K562 (cell line): Measurements from ENCODE around the gene CRY2. TPM values are rescaled to one million over a fixed set of nuclear protein-coding genes. Genes with fewer than 3 reads are reported as not detected.

Source experiments
- CTCF ChIP-seq, 3 experiments: IDR thresholded peaks in 2 of 3; conservative IDR thresholded peaks in 1 of 3; 2 replicates each; pipeline ENCODE4 v1.5.1; 2011 to 2012; ENCODE audit warnings: low read length in 3 of 3, mild to moderate bottlenecking in 3 of 3, control low read depth in 2 of 3, improper control_type of control experiment in 1 of 3, inconsistent platforms in 1 of 3, low read depth in 1 of 3, mixed read lengths in 1 of 3, moderate library complexity in 1 of 3; ENCODE audit not compliant: insufficient read depth in 2 of 3
- HEY1 ChIP-seq: fragments of 250-450 bp; sonication (Bioruptor Pico); IDR thresholded peaks from 2 replicates; pipeline ENCODE4 v1.5.0; 2020; ENCODE audit warnings: mild to moderate bottlenecking, moderate library complexity, borderline replicate concordance
- MEF2A ChIP-seq: IDR thresholded peaks from 2 replicates; pipeline ENCODE4 v1.6.1; 2011; ENCODE audit warnings: low read depth, mild to moderate bottlenecking, low read length, moderate library complexity; ENCODE audit not compliant: control insufficient read depth
- MEIS2 ChIP-seq: fragments of 450-650 bp; IDR thresholded peaks from 2 replicates; pipeline ENCODE4 v1.6.1; 2014; ENCODE audit warnings: mild to moderate bottlenecking; ENCODE audit not compliant: partially characterized antibody
- REST ChIP-seq, 2 experiments: fragments of 450-650 bp; formaldehyde crosslinking in 1 of 2; IDR thresholded peaks; 2 replicates each; pipeline versions ENCODE4 v1.4.0 to v1.6.1; 2014 to 2020; ENCODE audit warnings: mild to moderate bottlenecking in 2 of 2, borderline replicate concordance in 1 of 2, low read depth in 1 of 2
- SMAD2 ChIP-seq: fragments of 150-350 bp; IDR thresholded peaks from 2 replicates; pipeline ENCODE4 v1.6.1; 2014; ENCODE audit warnings: low read depth, mild to moderate bottlenecking, low read length
- SMC3 ChIP-seq: conservative IDR thresholded peaks from 2 replicates; pipeline ENCODE4 v1.6.1; 2011; ENCODE audit warnings: low read depth, low read length, improper control_type of control experiment; ENCODE audit not compliant: insufficient read depth
- YY1 ChIP-seq, 3 experiments: IDR thresholded peaks; 2 replicates each; pipeline ENCODE4 v1.6.1; 2011; ENCODE audit warnings: low read length in 2 of 3, mild to moderate bottlenecking in 2 of 3, moderate library complexity in 2 of 3, borderline replicate concordance in 1 of 3, control low read depth in 1 of 3, low read depth in 1 of 3; ENCODE audit not compliant: insufficient read depth in 3 of 3, insufficient replicate concordance in 2 of 3, control insufficient read depth in 1 of 3, insufficient read length in 1 of 3; ENCODE audit errors: extremely low read depth in 1 of 3
- ZBTB17 ChIP-seq: fragments of 450-650 bp; formaldehyde crosslinking; IDR thresholded peaks from 2 replicates; pipeline ENCODE4 v1.4.0; 2020; ENCODE audit warnings: mild to moderate bottlenecking
- polyA plus RNA-seq, 8 experiments: library from polyadenylated mRNA; depleted of rRNA in 4 of 8; stranded (reverse) in 5 of 8; unstranded in 3 of 8; fragments of >200 nt; fragmentation: Nextera tagmentation in 2 of 8; fragmentation: Illumina TruSeq in 1 of 8; extraction: Ambion mirVana in 2 of 8; extraction: Trizol in 1 of 8; gene quantifications; 2 replicates each; pipeline versions ENCODE4 v1.2.1 to v1.2.3, GENCODE V29; 2011 to 2014; ENCODE audit warnings: inconsistent platforms in 1 of 8, missing spikeins in 1 of 8
- total RNA-seq, 7 experiments: library from RNA; depleted of rRNA in 6 of 7; stranded (reverse); fragments of >200 nt in 6 of 7; fragmentation: Illumina TruSeq in 2 of 7; extraction: Trizol in 2 of 7; gene quantifications; 2 replicates each; pipeline versions ENCODE4 v1.2.1 to v1.2.3, GENCODE V29; 2011 to 2021; ENCODE audit warnings: low replicate concordance in 1 of 7
- TF ChIP-seq, protein P1 (sequence below): IDR thresholded peaks from 2 replicates; pipeline ENCODE4 v1.6.1; 2011; ENCODE audit not compliant: insufficient read length; ENCODE audit errors: extremely low read depth
- TF ChIP-seq, protein P2 (sequence below): fragments of 250-450 bp; sonication (Bioruptor Pico); IDR thresholded peaks from 2 replicates; pipeline ENCODE4 v1.4.0; 2020; ENCODE audit warnings: mild to moderate bottlenecking, moderate library complexity
- TF ChIP-seq, protein P3 (sequence below): sonication (generic); formaldehyde crosslinking; IDR thresholded peaks from 2 replicates; pipeline ENCODE4 v1.8.0; 2022; ENCODE audit warnings: mild to moderate bottlenecking, missing genetic modification reagents

CRY2 gene
- total and polyA plus RNA-seq, 9 of the 15 experiments (the other 6 are each of a cell fraction or from before 2014, with no cell fraction given) = 2.3 to 23.9 (median 14.8) TPM

- TF ChIP-seq REST (IDR thresholded peaks at IDR 0.05; ENCODE audit: borderline replicate concordance) (peak; percentile 57; the same call in 1 of the 2 replicates), REST (CRISPR knock-in tag; IDR thresholded peaks at IDR 0.05; ENCODE audit: low read depth) (no peak), ZBTB17 (CRISPR knock-in tag) (no peak), CTCF (IDR thresholded peaks at IDR 0.05 in 2 of 3, conservative IDR thresholded peaks at IDR 0.05 in 1 of 3; ENCODE audit: insufficient read depth in 2 of 3, low read depth in 1 of 3, low read length in 3 of 3) (peak; percentile 41 to 48 (median 45); a peak in 4 of 6 replicates), SMAD2 (no peak), SMC3 (0 out of 2 replicates have a peak, but pooled peaks have one; percentile 16), YY1 (IDR thresholded peaks at IDR 0.05; ENCODE audit: borderline replicate concordance in 1 of 3, control insufficient read depth in 1 of 3, extremely low read depth in 1 of 3, insufficient read depth in 3 of 3, insufficient read length in 1 of 3, insufficient replicate concordance in 2 of 3, low read depth in 1 of 3, low read length in 2 of 3) (no peak), MEIS2 (peak; percentile 34), MEF2A (no peak), HEY1 (CRISPR knock-in tag) (no peak)
- TF ChIP-seq, protein P1, sequence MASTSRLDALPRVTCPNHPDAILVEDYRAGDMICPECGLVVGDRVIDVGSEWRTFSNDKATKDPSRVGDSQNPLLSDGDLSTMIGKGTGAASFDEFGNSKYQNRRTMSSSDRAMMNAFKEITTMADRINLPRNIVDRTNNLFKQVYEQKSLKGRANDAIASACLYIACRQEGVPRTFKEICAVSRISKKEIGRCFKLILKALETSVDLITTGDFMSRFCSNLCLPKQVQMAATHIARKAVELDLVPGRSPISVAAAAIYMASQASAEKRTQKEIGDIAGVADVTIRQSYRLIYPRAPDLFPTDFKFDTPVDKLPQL = no peak
- TF ChIP-seq, protein P2, sequence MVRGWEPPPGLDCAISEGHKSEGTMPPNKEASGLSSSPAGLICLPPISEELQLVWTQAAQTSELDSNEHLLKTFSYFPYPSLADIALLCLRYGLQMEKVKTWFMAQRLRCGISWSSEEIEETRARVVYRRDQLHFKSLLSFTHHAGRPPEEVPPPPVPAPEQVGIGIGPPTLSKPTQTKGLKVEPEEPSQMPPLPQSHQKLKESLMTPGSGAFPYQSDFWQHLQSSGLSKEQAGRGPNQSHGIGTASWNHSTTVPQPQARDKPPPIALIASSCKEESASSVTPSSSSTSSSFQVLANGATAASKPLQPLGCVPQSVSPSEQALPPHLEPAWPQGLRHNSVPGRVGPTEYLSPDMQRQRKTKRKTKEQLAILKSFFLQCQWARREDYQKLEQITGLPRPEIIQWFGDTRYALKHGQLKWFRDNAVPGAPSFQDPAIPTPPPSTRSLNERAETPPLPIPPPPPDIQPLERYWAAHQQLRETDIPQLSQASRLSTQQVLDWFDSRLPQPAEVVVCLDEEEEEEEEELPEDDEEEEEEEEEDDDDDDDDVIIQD (CRISPR knock-in tag) = no peak
- TF ChIP-seq, protein P3, sequence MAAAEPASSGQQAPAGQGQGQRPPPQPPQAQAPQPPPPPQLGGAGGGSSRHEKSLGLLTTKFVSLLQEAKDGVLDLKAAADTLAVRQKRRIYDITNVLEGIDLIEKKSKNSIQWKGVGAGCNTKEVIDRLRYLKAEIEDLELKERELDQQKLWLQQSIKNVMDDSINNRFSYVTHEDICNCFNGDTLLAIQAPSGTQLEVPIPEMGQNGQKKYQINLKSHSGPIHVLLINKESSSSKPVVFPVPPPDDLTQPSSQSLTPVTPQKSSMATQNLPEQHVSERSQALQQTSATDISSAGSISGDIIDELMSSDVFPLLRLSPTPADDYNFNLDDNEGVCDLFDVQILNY (CRISPR knock-in tag) = no peak
Observed at GRCh38 chr11:45852712-45853101, 5.4 kb downstream of the CRY2 start (continued).
